ENCODE results near the gene ANHX.
"Not testable (repeated sequence)": the region's sequence is repeated elsewhere in the genome, so short reads cannot be mapped to it uniquely, and the experiment has no call there.

Gene ANHX

DNA sequence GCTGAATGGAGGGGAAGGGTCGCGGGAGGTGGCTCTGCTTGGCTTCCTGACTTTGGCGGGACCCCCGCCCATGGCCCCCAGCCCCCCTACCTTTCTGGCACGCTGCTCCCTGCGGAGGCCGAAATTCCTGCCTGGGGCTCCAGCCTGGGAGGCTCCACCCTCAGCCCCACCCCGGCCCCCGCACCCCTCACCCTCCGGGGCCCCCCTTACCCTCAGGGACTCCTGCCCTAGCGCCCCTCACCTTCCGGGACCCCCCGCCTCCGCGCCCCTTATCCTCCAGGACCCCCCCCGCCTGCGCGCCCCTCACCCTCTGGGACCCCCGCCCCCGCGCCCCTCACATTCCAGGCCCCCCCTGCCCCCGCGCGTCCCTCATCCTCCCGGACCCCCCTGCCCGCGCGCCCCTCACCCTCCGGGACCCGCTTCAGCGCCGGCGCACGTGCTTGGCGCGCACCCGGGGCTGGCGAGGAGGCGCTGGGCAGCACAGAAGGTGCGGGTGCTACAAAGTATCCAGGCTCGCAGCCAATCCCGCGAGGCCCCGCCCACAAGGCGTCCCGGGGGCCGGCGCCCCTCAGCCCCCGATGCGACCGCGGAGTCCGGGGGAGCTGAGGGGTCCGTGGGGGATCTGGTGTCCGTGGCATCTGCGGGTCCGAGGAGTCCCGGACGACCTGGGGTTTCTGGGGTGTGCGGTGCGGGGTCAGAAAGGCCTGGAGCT is at the start of gene ANHX:
ANHX (minus strand) TSS at position 477 of the 712 bp plus-strand sequence. CDS start 1,521 bp downstream, outside the sequence.
- no peak for DNase-seq (ENCODE audit: low spot score)

DNA sequence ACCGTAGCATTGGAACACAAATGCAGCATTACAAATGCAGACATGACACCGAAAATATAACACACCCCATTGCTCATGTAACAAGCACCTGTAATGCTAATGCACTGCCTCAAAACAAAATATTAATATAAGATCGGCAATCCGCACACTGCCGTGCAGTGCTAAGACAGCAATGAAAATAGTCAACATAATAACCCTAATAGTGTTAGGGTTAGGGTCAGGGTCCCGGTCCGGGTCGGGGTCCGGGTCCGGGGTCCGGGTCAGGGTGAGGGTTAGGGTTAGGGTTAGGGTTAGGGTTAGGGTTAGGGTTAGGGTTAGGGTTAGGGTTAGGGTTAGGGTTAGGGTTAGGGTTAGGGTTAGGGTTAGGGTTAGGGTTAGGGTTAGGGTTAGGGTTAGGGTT is 29.0 kb upstream of the ANHX start:
- not testable (repeated sequence) for DNase-seq (ENCODE audit: low spot score)

DNA sequence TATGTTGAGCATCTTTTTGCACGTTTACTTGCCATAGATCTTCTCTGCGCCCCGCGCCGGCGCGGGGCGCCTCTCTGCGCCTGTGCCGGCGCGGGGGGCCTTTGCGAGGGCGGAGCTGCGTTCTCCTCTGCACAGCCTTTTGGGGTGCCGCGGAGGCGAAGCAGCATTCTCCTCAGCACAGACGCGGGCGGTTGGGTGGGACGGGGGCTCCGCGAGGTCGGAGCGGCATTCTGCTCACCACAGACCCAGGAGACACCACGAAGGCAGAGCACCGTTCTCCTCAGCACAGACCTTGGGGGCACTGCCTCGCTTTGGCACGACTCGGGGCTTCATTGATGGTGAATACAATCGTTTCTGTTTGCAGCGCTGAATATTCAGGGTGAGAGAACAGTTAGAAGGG is 28.5 kb upstream of the ANHX start:
- DNase-seq (ENCODE audit: low spot score), result no peak

DNA sequence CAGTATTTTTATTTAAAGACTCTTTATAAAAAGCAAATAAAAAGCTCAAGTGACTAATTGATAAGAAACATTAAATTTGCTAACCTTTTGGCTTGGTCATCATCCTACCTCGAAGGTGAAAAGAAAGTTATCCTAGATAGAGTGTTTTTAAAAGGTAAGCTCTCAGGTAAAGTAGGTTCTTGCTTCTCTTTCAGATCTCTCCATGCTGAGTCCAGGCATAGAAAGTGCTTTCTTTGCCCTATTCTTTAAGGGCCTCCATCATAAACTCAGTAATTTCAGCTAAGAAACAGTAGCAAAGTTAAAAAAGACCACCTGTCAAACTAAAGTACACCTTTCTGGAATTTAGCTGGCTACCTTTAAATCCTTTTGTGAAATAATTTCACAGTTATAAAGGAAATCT is 20.6 kb upstream of the ANHX start:
- no peak for DNase-seq (ENCODE audit: low spot score)

DNA sequence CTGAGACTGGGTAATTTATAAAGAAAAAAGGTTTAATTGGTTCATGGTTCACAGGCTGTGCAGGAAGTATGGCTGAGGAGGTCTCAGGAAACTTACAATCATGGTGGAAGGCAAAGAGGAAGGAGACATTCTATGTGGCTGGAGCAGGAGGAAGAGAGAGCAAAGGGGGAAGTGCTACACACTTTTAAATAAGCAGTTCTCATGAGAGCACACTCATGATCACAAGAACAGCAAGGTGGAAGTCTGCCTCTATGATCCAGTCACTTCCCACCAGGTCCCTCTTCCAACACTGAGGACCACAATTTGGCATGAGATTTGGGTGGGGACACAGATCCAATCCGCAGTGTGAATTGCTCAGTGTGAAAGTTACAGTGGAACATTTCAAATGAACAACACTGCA is 20.2 kb upstream of the ANHX start:
- DNase-seq (ENCODE audit: low spot score), result not testable (repeated sequence)

GRCh38 chr12:133251732-133252131 is 16.1 kb upstream of the ANHX start:
- no peak for DNase-seq (ENCODE audit: low spot score)

GRCh38 chr12:133236556-133236955 is 879 bp upstream of the ANHX start:
- no peak for DNase-seq (ENCODE audit: low spot score)

DNA sequence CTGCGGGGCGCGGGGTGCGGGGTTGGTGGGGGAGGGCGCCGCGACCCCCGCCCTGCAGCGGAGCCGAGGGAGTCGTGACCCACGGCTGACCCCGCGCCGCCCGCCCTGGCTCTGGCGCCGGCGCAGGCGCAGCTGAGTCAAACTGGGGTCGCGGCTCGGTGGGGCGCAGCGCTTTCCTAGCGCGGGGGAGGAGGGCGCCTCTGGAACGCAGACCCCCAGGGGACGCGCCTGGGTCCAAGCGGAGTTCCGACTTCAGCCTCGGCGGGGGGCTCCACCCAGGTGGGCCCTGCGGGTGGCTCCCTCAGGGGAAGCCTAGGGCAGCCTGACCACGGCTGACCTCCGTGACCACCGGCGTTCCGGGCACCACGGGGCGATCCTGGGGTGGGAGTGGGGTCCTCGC is 467 bp upstream of the ANHX start:
- no peak for DNase-seq (ENCODE audit: low spot score)

DNA sequence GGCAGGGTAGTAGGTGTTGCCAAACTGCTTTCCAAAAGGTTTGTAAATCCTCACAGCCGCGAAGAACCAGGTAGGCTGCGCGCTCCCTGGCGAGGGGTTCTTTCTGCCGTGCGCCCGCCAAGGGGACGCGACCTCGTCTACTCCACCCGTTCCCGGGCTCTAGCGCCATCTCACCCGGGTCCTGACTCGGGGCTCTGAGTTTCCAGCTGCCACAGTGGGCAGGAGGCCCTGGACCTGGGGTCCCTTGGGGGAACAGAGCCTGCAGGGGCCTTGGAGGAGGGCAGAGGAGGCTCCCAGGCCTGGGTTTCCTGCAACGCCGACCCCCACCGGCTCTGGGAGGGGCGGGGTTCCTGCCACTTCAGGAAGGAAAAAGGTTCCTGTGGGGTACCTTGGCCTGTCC is 706 bp downstream of the ANHX start:
- no peak for DNase-seq (ENCODE audit: low spot score)

DNA sequence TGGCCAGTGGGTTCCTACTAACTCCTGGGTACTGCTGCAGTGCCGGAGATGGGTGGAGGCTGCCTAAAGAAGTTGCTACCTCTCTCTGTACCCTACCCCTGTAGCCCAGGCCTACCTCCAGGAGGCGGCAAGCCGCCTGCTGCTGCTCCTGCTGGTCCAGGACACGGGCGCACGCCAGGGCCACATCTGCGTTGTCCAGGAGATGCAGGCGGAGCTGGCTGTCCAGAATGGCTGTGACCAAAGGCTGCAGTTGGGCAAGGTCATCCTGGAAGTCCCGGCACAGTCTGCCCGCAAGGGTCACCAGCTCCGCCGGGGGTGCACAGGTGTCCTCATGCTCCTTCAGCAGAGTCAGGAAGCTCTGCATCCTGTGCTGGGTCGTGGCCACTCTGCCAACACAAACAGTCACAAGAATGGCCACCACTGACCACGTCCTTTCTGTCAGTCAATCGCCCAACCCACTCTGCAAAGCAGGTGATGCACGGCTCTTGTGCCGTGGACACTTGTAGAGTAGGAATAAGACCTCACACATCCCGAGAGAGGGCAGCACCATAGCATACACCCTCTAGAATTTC is 1.6 kb downstream of the ANHX start:
- DNase-seq (ENCODE audit: low spot score), result no peak

DNA sequence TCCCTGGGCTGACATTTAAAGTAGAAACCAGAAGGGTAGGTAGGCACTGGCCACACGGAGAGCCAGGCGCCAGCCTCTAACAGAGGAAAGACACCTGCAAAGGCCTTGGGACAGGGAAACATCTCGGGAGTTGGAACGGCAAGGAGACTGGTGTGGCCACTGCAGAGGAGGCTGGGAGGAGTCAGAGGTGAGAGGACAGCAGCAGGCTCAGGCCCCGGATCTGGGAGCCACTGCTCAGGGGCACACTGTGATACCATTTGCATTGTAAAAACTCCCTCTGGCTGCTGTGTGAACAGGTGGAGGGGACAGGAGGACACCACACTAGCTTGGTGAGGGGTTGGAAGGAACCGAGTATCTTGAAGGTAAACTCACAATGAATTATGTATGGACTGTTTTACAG is 2.7 kb downstream of the ANHX start:
- DNase-seq (ENCODE audit: low spot score), result no peak

- DNase-seq (ENCODE audit: low spot score), result peak; percentile 90
Observed at GRCh38 chr12:133231001-133231400, 4.7 kb downstream of the ANHX start.

GRCh38 chr12:133227281-133227852 is 8.3 kb downstream of the ANHX start:
- DNase-seq (ENCODE audit: low spot score), result no peak

- DNase-seq (ENCODE audit: low spot score), result no peak
Observed at GRCh38 chr12:133226690-133227089, 9.0 kb downstream of the ANHX start.

DNA sequence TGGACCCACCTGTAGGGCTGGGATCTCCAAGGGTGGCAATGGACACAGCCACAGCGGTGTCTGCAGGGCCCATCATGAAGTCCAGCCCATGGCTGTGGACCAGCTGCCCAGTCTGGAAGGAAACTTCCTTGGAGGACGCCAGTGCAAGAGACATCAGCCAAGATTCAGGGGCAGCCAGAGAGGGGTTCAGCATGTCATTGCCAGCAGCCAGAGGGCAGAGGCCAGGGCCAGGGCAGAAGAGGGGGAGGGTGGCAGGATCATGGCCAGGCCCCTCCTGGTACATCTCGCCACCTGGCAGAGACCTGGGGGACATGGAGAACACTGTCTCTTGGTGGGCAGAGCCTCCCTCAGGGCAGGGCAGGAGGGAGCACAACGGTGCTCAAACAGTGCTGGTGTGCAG is 10.2 kb downstream of the ANHX start:
- DNase-seq (ENCODE audit: low spot score), result no peak

DNA sequence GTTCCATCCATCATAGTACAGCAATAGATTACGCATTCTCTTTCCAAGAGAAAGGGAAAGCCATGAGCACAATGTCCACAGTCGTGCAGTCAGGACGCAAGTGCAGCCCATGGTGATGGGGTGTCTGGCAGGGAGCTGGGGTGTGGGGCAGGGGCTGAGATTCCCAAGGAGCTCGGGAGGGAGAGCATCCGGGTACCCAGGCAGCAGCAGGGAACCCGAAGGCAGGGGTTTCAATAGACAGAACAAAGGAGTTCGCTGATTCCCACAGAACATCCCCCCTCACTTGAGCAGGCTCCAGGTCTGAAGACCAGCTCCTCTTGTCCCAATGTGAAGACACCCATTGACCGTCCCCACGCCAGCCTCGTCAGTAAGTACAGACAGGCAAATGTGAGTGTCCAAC is 13.5 kb downstream of the ANHX start:
- DNase-seq (ENCODE audit: low spot score), result no peak

DNA sequence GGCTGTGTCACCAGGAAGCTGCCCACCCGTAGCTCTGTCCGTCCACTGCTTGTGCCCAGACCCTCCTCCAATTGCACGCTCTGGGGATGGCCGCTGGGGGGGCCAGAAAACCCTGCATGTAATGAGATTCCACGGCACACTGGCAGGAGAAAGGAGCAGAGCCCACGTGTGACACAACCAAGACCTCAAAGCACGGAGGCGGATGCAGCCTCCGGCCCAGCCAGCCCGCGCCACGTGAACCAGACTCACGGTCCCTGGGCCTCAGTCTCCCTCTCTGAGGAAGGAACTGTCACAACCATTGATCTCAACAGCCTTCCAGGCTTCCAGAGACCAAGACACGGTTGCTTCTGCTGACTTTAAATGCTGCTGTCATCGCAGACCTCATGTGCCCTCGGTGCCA is 14.4 kb downstream of the ANHX start:
- no peak for DNase-seq (ENCODE audit: low spot score)

- no peak for DNase-seq (ENCODE audit: low spot score)
Observed at GRCh38 chr12:133220521-133220920, 15.2 kb downstream of the ANHX start.

DNA sequence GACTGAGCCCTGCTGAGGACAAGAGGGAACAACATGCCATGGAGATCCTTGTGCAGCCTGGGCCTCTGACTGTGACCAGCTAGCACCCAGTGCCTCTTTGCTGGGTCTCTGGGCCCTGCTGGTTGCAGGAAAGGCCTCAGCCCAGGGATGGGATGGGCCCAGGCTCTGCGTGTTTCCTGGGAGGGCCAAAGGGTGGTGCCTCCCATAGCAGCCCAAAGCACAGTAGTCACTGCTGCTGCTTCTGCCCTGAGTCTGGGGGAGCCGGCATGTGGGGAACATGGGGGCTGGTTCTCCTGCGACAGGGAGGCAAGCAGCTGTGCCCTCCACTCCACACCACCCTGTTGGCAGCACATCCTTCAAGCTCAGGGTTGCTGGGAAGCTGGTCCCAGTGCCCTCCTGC is 18.5 kb downstream of the ANHX start:
- DNase-seq (ENCODE audit: low spot score), result no peak

DNA sequence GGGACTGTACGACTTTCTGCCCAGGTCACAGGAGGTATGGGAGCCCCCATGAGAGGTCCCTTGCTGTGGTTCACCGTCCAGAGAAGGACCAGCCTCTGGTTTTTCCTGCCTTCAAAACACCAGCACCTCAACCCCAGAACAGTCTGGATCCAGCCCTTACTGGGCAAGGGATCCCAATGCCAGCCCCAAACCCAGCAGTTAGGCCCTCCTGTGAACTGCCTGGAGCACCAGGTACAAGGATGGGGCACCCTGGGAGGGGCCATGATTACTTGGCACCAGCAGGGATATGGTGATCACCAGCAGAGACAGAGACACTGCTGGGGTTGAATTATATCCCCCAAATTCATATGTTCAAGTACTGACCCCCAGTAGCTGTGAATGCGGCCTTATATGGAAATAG is 20.0 kb downstream of the ANHX start:
- DNase-seq (ENCODE audit: low spot score), result no peak

- DNase-seq (ENCODE audit: low spot score), result no peak
Observed at GRCh38 chr12:133206390-133206789, 29.3 kb downstream of the ANHX start.

DNA sequence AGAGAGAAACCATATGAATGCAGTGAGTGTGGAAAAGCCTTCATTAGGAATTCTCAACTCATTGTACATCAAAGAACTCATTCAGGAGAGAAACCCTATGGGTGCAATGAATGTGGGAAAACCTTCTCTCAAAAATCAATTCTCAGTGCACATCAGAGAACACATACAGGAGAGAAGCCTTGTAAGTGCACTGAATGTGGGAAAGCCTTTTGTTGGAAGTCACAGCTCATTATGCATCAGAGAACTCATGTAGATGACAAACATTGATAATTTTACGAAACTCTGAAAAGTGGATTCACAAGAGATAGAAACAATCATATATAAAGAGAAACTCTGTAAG is 31.4 kb downstream of the ANHX start:
- no peak for DNase-seq (ENCODE audit: low spot score)

DNA sequence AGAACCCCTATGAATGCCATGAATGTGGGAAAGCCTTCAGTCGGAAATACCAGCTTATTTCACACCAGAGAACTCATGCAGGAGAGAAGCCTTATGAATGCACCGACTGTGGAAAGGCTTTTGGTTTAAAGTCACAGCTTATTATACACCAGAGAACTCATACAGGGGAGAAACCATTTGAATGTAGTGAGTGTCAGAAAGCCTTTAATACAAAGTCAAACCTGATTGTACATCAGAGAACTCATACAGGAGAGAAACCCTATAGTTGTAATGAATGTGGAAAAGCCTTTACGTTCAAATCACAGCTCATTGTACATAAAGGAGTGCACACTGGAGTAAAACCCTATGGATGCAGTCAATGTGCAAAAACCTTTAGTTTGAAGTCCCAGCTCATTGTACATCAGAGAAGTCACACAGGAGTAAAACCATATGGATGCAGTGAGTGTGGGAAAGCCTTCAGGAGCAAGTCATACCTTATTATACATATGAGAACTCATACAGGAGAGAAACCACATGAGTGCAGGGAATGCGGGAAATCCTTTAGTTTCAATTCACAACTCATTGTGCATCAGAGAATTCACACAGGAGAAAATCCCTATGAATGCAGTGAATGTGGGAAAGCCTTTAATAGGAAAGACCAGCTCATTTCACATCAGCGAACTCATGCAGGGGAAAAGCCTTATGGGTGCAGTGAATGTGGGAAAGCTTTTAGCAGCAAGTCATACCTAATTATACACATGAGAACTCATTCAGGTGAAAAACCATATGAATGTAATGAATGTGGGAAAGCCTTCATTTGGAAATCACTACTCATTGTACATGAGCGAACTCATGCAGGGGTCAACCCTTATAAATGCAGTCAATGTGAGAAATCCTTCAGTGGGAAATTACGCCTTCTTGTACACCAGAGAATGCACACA is 32.1 kb downstream of the ANHX start:
- DNase-seq (ENCODE audit: low spot score), result no peak
